ENCODE measurements around the gene BLOC1S5.
"Not testable (repeated sequence)": the region's sequence is repeated elsewhere in the genome, so short reads cannot be mapped to it uniquely, and the experiment has no call there.

The BLOC1S5 gene

GRCh38 chr6:7992002-7992815, 72.0 kb downstream of the BLOC1S5 start:
- no peak for DNase-seq

- DNase-seq: no peak
Observed at GRCh38 chr6:7991536-7991935, 72.7 kb downstream of the BLOC1S5 start.

- no peak for DNase-seq
Observed at GRCh38 chr6:7986219-7986618, 78.0 kb downstream of the BLOC1S5 start.

GRCh38 chr6:7983967-7984366, 80.2 kb downstream of the BLOC1S5 start:
- DNase-seq: not testable (repeated sequence)

- no peak for DNase-seq
Observed at GRCh38 chr6:7979831-7980230, 84.4 kb downstream of the BLOC1S5 start.

- no peak for DNase-seq
Observed at GRCh38 chr6:7978736-7979135, 85.5 kb downstream of the BLOC1S5 start.

- DNase-seq: no peak
Observed at GRCh38 chr6:7976485-7977056, 87.6 kb downstream of the BLOC1S5 start.

GRCh38 chr6:7975764-7976146, 88.4 kb downstream of the BLOC1S5 start:
- no peak for DNase-seq

GRCh38 chr6:7974938-7975763, 89.0 kb downstream of the BLOC1S5 start:
- no peak for DNase-seq

- DNase-seq: no peak
Observed at GRCh38 chr6:7974565-7974937, 89.6 kb downstream of the BLOC1S5 start.

- DNase-seq: no peak
Observed at GRCh38 chr6:7973584-7973983, 90.6 kb downstream of the BLOC1S5 start.

GRCh38 chr6:7971499-7971898, 92.7 kb downstream of the BLOC1S5 start:
- no peak for DNase-seq

- no peak for DNase-seq
Observed at GRCh38 chr6:7970616-7971015, 93.6 kb downstream of the BLOC1S5 start.

Data from central memory CD4-positive, alpha-beta T cell (primary cell).